Mammary epithelial cell (primary cell): Measurements from ENCODE around the gene MGARP.

Experiments used
- EZH2 ChIP-seq: IDR thresholded peaks from 2 replicates; pipeline ENCODE4 v1.6.1; 2012; ENCODE audit warnings: low read length, inconsistent platforms, borderline replicate concordance
- TF ChIP-seq, protein P1 (sequence below), 2 donors: IDR thresholded peaks in 1 of 2; conservative IDR thresholded peaks in 1 of 2; 2 replicates each; pipeline ENCODE4 v1.5.1; 2011 to 2012; ENCODE audit warnings: inconsistent platforms in 2 of 2, low read length in 2 of 2, mild to moderate bottlenecking in 2 of 2, control low read depth in 1 of 2, low read depth in 1 of 2; ENCODE audit not compliant: insufficient read depth in 1 of 2; ENCODE audit errors: extremely low read depth in 1 of 2

DNA sequence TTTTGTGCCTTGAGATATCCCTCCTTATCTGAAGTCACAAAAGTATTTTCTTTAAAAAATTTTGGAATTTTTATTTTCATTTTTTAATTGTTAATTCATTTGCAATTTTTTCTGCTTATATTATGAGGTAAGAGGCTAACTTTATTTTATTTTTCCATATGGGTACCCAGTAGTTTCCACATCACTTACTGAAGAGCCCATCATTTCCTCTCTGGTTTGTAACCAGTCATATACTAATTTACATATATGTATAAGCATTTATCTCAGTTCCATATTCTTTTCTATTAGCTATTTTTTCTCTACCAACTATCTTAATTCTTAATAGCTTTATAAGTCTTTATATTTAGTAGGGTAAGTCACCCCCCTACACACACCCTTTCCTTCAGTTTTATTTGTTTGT is 27.0 kb downstream of the MGARP start:
- TF ChIP-seq, protein P1, sequence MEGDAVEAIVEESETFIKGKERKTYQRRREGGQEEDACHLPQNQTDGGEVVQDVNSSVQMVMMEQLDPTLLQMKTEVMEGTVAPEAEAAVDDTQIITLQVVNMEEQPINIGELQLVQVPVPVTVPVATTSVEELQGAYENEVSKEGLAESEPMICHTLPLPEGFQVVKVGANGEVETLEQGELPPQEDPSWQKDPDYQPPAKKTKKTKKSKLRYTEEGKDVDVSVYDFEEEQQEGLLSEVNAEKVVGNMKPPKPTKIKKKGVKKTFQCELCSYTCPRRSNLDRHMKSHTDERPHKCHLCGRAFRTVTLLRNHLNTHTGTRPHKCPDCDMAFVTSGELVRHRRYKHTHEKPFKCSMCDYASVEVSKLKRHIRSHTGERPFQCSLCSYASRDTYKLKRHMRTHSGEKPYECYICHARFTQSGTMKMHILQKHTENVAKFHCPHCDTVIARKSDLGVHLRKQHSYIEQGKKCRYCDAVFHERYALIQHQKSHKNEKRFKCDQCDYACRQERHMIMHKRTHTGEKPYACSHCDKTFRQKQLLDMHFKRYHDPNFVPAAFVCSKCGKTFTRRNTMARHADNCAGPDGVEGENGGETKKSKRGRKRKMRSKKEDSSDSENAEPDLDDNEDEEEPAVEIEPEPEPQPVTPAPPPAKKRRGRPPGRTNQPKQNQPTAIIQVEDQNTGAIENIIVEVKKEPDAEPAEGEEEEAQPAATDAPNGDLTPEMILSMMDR (conservative IDR thresholded peaks at IDR 0.05 in 1 of 2, IDR thresholded peaks at IDR 0.05 in 1 of 2; ENCODE audit: extremely low read depth in 1 of 2, insufficient read depth in 1 of 2, low read depth in 1 of 2, low read length in 2 of 2): no peak
- TF ChIP-seq EZH2: no peak
